K562 (cell line): ENCODE measurements around the gene ELMOD1. TPM values are rescaled to one million over a fixed set of nuclear protein-coding genes. Genes with fewer than 3 reads are reported as not detected.

ENCODE experiments used
- ATAC-seq: fragments of 200-7000 bp; cut with Tn5 transposase; 3 replicates; pipeline ENCODE4 v1.9.1; 2020; ENCODE audit warnings: moderate library complexity
- BruUV-seq: library from RNA; stranded (reverse); fragments of 400-500 nt; replicated peaks from 2 replicates; lab custom pipeline; 2021; lab: Mats Ljungman, UMichigan
- CTCF ChIA-PET: fragments of 300-600 bp; formaldehyde crosslinking; extraction: SDS; loops from one replicate; lab custom pipeline; 2021; ENCODE audit warnings: low intra/inter-chr PET ratio; lab: Yijun Ruan, JAX
- POLR2A ChIA-PET: fragments of 300-600, 350-650 bp; sonication (Branson Sonifier 250); formaldehyde crosslinking; extraction: SDS; loops from one replicate; lab custom pipeline; 2021; ENCODE audit warnings: antibody characterized with exemption, inconsistent platforms; lab: Yijun Ruan, JAX
- DNase-seq, 4 experiments: peaks; one replicate each; pipeline versions ENCODE4 v3.0.0 to v3.0.0-alpha.2; 2011 to 2018; ENCODE audit warnings: low spot score in 3 of 4, mixed read lengths in 3 of 4; ENCODE audit errors: extremely low read depth in 1 of 4
- FAIRE-seq: peaks from 2 replicates; lab custom pipeline; 2011; peaks lifted over from hg19 to GRCh38; lab: Jason Lieb, UNC
- H2AFZ ChIP-seq: 2 replicates; pipeline ENCODE4 v1.6.0; 2011; ENCODE audit warnings: low read depth, low read length, control low read depth, inconsistent platforms
- H3K27ac ChIP-seq: fragments of 200-600 bp; 3 replicates; pipeline ENCODE4 v1.8.0; 2011; ENCODE audit warnings: low read depth, mild to moderate bottlenecking, control low read depth, inconsistent platforms, low read length, moderate library complexity, mixed read lengths; ENCODE audit errors: extremely low read depth
- H3K27me3 ChIP-seq, 2 experiments: fragments of 300-600 bp in 1 of 2; 2 replicates in 1 of 2; 3 replicates in 1 of 2; pipeline versions ENCODE4 v1.6.0 to v1.8.0; 2011; ENCODE audit warnings: inconsistent platforms in 2 of 2, low read length in 2 of 2, mild to moderate bottlenecking in 1 of 2, mixed read lengths in 1 of 2, moderate library complexity in 1 of 2; ENCODE audit not compliant: control insufficient read depth in 2 of 2, insufficient read depth in 2 of 2
- H3K36me3 ChIP-seq: fragments of 300-600 bp; 3 replicates; pipeline ENCODE4 v1.8.0; 2011; ENCODE audit warnings: mild to moderate bottlenecking, low read length, inconsistent platforms; ENCODE audit not compliant: control insufficient read depth, insufficient read depth
- H3K4me1 ChIP-seq, 2 experiments: fragments of 200-600 bp in 1 of 2; replicated peaks in 1 of 2; 2 replicates in 1 of 2; 3 replicates in 1 of 2; pipeline versions ENCODE4 v1.5.1 to v1.8.0; 2011; ENCODE audit warnings: inconsistent platforms in 2 of 2, low read length in 2 of 2, mild to moderate bottlenecking in 1 of 2, mixed read lengths in 1 of 2, moderate library complexity in 1 of 2; ENCODE audit not compliant: control insufficient read depth in 2 of 2, insufficient read depth in 2 of 2
- H3K4me2 ChIP-seq: 2 replicates; pipeline ENCODE4 v1.6.1; 2011; ENCODE audit warnings: low read length, control low read depth, inconsistent platforms, mixed read lengths; ENCODE audit not compliant: insufficient read depth
- H3K4me3 ChIP-seq: fragments of 200-600 bp; sonication (generic), shearing (Covaris generic); 2 replicates; pipeline ENCODE4 v1.5.1; 2016; ENCODE audit warnings: control low read depth, inconsistent platforms
- H3K79me2 ChIP-seq: fragments of 200-600 bp; 3 replicates; pipeline ENCODE4 v1.8.0; 2011; ENCODE audit warnings: low read length, inconsistent platforms; ENCODE audit not compliant: control insufficient read depth, insufficient read depth
- H3K9ac ChIP-seq, 2 experiments: 2 replicates each; pipeline versions ENCODE4 v1.6.0 to v1.6.1; 2011; ENCODE audit warnings: low read depth in 2 of 2, low read length in 2 of 2, control low read depth in 1 of 2, inconsistent platforms in 1 of 2, mild to moderate bottlenecking in 1 of 2, mixed read lengths in 1 of 2; ENCODE audit not compliant: insufficient read depth in 1 of 2
- H3K9me1 ChIP-seq: one replicate; pipeline ENCODE4 v1.6.0; 2011; ENCODE audit warnings: inconsistent platforms, mild to moderate bottlenecking, low read length, moderate library complexity; ENCODE audit not compliant: control insufficient read depth, insufficient read depth
- H3K9me3 ChIP-seq: replicated peaks from 2 replicates; pipeline ENCODE4 v1.5.1; 2011; ENCODE audit warnings: low read depth, low read length, inconsistent platforms; ENCODE audit not compliant: control insufficient read depth, insufficient read depth
- H4K20me1 ChIP-seq: replicated peaks from 2 replicates; pipeline ENCODE4 v1.6.1; 2011; ENCODE audit warnings: low read length, inconsistent platforms, mixed read lengths; ENCODE audit not compliant: control insufficient read depth, insufficient read depth
- CEBPZ ChIP-seq: fragments of 150-350 bp; IDR thresholded peaks from 2 replicates; pipeline ENCODE4 v1.6.1; 2014; ENCODE audit warnings: low read depth, mild to moderate bottlenecking, low read length, borderline replicate concordance
- CTCF ChIP-seq, 3 experiments: IDR thresholded peaks in 2 of 3; conservative IDR thresholded peaks in 1 of 3; 2 replicates each; pipeline ENCODE4 v1.5.1; 2011 to 2012; ENCODE audit warnings: low read length in 3 of 3, mild to moderate bottlenecking in 3 of 3, control low read depth in 2 of 3, improper control_type of control experiment in 1 of 3, inconsistent platforms in 1 of 3, low read depth in 1 of 3, mixed read lengths in 1 of 3, moderate library complexity in 1 of 3; ENCODE audit not compliant: insufficient read depth in 2 of 3
- FOXA1 ChIP-seq: fragments of 450-650 bp; IDR thresholded peaks from 2 replicates; pipeline ENCODE4 v1.6.1; 2016; ENCODE audit warnings: mild to moderate bottlenecking, borderline replicate concordance
- FOXK2 ChIP-seq, 2 experiments: fragments of 450-650 bp; IDR thresholded peaks in 1 of 2; conservative IDR thresholded peaks in 1 of 2; 2 replicates each; pipeline ENCODE4 v1.6.1; 2016; ENCODE audit warnings: low read depth in 2 of 2, mild to moderate bottlenecking in 1 of 2
- KLF1 ChIP-seq: fragments of 450-650 bp; IDR thresholded peaks from 2 replicates; pipeline ENCODE4 v1.6.1; 2016; ENCODE audit warnings: missing genetic modification characterization, missing compliant biosample characterization
- L3MBTL2 ChIP-seq: fragments of 450-650 bp; IDR thresholded peaks from 2 replicates; pipeline ENCODE4 v1.6.1; 2016; ENCODE audit warnings: mild to moderate bottlenecking, moderate library complexity
- MECOM ChIP-seq: fragments of 250-450 bp; sonication (Bioruptor Pico); IDR thresholded peaks from 2 replicates; pipeline ENCODE4 v1.8.0; 2022; ENCODE audit warnings: inconsistent platforms
- MYC ChIP-seq, 2 experiments: fragments of 250-450 bp in 1 of 2; sonication (Bioruptor Pico) in 1 of 2; IDR thresholded peaks; 2 replicates each; pipeline versions ENCODE4 v1.5.1 to v1.6.1; 2012 to 2021; ENCODE audit warnings: low read depth in 2 of 2, borderline replicate concordance in 1 of 2, improper control_type of control experiment in 1 of 2, low read length in 1 of 2, mild to moderate bottlenecking in 1 of 2, moderate library complexity in 1 of 2
- SMARCA5 ChIP-seq: fragments of 450-650 bp; IDR thresholded peaks from 2 replicates; pipeline ENCODE4 v1.6.1; 2016
- ZNF121 ChIP-seq: sonication (generic); formaldehyde crosslinking; conservative IDR thresholded peaks from 2 replicates; pipeline ENCODE4 v1.8.0; 2022; ENCODE audit warnings: missing genetic modification reagents
- ZNF165 ChIP-seq: fragments of 250-450 bp; sonication (Bioruptor Pico); IDR thresholded peaks from 2 replicates; pipeline ENCODE4 v1.4.0; 2020; ENCODE audit warnings: borderline replicate concordance
- WGBS: fragments of 100-300 bp; shearing (Covaris generic); methylation state at CpG from one replicate; pipeline ENCODE4 v1.1.6; 2016; ENCODE audit warnings: low coverage, mixed read lengths; ENCODE audit not compliant: insufficient coverage; ENCODE audit errors: missing lambda C conversion rate; 5-methylcytosine and 5-hydroxymethylcytosine counted together
- in situ Hi-C: fragments of 300-500 bp; cut with MboI; formaldehyde crosslinking; loops from 4 replicates; pipeline ENCODE4 v1.15.0; 2018; ENCODE audit warnings: inconsistent platforms, mixed read lengths
- intact Hi-C: fragments of 100-400 bp; cut with micrococcal nuclease; formaldehyde crosslinking; loops from 2 replicates; pipeline ENCODE4 v1.14.2; 2022
- polyA plus RNA-seq, 8 experiments: library from polyadenylated mRNA; depleted of rRNA in 4 of 8; stranded (reverse) in 5 of 8; unstranded in 3 of 8; fragments of >200 nt; fragmentation: Nextera tagmentation in 2 of 8; fragmentation: Illumina TruSeq in 1 of 8; extraction: Ambion mirVana in 2 of 8; extraction: Trizol in 1 of 8; gene quantifications; 2 replicates each; pipeline versions ENCODE4 v1.2.1 to v1.2.3, GENCODE V29; 2011 to 2014; ENCODE audit warnings: inconsistent platforms in 1 of 8, missing spikeins in 1 of 8
- total RNA-seq, 7 experiments: library from RNA; depleted of rRNA in 6 of 7; stranded (reverse); fragments of >200 nt in 6 of 7; fragmentation: Illumina TruSeq in 2 of 7; extraction: Trizol in 2 of 7; gene quantifications; 2 replicates each; pipeline versions ENCODE4 v1.2.1 to v1.2.3, GENCODE V29; 2011 to 2021; ENCODE audit warnings: low replicate concordance in 1 of 7
- TF ChIP-seq, protein P1 (sequence below): fragments of 250-450 bp; sonication (Bioruptor Pico); IDR thresholded peaks from 2 replicates; pipeline ENCODE4 v1.8.0; 2022; ENCODE audit warnings: inconsistent platforms
- TF ChIP-seq, protein P2 (sequence below): fragments of 450-650 bp; IDR thresholded peaks from 2 replicates; pipeline ENCODE4 v1.6.1; 2016; ENCODE audit warnings: borderline replicate concordance

The ELMOD1 gene
- total and polyA plus RNA-seq, 9 of the 15 experiments (the other 6 are each of a cell fraction or from before 2014, with no cell fraction given): not detected

GRCh38 chr11:107592231-107592590 lies 1.3 kb downstream of the ELMOD1 start:
- Histone ChIP-seq H3K79me2 (no peaks in the 10 kb centered on the region), H2AFZ (no peak overlapping the region), H3K9me3 (0 out of 2 replicates have a peak, but pooled peaks cover 1% of the 10 kb centered on the region), H4K20me1 (no peaks in the 10 kb centered on the region), H3K27me3 (peaks cover 25 to 27% of the 10 kb centered on the region in 2 experiments; a peak in 4 of 5 replicates), H3K9me1 (no peaks in the 10 kb centered on the region), H3K9ac (no peak overlapping the region), H3K4me2 (no peak overlapping the region), H3K4me3 (no peak overlapping the region), H3K4me1 (peaks cover 0 to 14% of the 10 kb centered on the region in 2 experiments; a peak in 2 of 5 replicates), H3K36me3 (no peaks in the 10 kb centered on the region)
- ATAC-seq: no peak
- POLR2A ChIA-PET: interaction anchor here (0.6 kb wide), 1 partner anchor 13 kb away, joined by 4 read pairs; no protein-coding TSS in a partner anchor
- in situ Hi-C loops: no loop called here
- DNase-seq: no peak
- no peak for FAIRE-seq
- CTCF ChIA-PET: no interaction called here
- no TSS peak for BruUV-seq
- 9% methylated on average over 6 of the region's 6 CpGs for WGBS
- TF ChIP-seq MECOM (CRISPR knock-in tag) (no peak), CEBPZ (no peak), CTCF (IDR thresholded peaks at IDR 0.05 in 2 of 3, conservative IDR thresholded peaks at IDR 0.05 in 1 of 3; ENCODE audit: insufficient read depth in 2 of 3, low read depth in 1 of 3, low read length in 3 of 3) (no peak), FOXK2 (conservative IDR thresholded peaks at IDR 0.05 in 1 of 2, IDR thresholded peaks at IDR 0.05 in 1 of 2; ENCODE audit: low read depth in 2 of 2) (no peak), MYC (IDR thresholded peaks at IDR 0.05; ENCODE audit: low read depth, low read length) (no peak), MYC (CRISPR knock-in tag; IDR thresholded peaks at IDR 0.05; ENCODE audit: borderline replicate concordance, low read depth) (no peak), ZNF121 (CRISPR knock-in tag) (no peak), FOXA1 (no peak), L3MBTL2 (no peak), ZNF165 (no peak), SMARCA5 (no peak), KLF1 (tag) (no peak)
- TF ChIP-seq, protein P1, sequence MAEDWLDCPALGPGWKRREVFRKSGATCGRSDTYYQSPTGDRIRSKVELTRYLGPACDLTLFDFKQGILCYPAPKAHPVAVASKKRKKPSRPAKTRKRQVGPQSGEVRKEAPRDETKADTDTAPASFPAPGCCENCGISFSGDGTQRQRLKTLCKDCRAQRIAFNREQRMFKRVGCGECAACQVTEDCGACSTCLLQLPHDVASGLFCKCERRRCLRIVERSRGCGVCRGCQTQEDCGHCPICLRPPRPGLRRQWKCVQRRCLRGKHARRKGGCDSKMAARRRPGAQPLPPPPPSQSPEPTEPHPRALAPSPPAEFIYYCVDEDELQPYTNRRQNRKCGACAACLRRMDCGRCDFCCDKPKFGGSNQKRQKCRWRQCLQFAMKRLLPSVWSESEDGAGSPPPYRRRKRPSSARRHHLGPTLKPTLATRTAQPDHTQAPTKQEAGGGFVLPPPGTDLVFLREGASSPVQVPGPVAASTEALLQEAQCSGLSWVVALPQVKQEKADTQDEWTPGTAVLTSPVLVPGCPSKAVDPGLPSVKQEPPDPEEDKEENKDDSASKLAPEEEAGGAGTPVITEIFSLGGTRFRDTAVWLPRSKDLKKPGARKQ: no peak
- TF ChIP-seq, protein P2, sequence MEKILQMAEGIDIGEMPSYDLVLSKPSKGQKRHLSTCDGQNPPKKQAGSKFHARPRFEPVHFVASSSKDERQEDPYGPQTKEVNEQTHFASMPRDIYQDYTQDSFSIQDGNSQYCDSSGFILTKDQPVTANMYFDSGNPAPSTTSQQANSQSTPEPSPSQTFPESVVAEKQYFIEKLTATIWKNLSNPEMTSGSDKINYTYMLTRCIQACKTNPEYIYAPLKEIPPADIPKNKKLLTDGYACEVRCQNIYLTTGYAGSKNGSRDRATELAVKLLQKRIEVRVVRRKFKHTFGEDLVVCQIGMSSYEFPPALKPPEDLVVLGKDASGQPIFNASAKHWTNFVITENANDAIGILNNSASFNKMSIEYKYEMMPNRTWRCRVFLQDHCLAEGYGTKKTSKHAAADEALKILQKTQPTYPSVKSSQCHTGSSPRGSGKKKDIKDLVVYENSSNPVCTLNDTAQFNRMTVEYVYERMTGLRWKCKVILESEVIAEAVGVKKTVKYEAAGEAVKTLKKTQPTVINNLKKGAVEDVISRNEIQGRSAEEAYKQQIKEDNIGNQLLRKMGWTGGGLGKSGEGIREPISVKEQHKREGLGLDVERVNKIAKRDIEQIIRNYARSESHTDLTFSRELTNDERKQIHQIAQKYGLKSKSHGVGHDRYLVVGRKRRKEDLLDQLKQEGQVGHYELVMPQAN: no peak
- TF ChIP-seq, all 486 proteins: peak for 0
- intact Hi-C loops: no loop called here
- no peak overlapping the region for H3K27ac ChIP-seq
